ENCODE data around the gene UNC45B.

DNA sequence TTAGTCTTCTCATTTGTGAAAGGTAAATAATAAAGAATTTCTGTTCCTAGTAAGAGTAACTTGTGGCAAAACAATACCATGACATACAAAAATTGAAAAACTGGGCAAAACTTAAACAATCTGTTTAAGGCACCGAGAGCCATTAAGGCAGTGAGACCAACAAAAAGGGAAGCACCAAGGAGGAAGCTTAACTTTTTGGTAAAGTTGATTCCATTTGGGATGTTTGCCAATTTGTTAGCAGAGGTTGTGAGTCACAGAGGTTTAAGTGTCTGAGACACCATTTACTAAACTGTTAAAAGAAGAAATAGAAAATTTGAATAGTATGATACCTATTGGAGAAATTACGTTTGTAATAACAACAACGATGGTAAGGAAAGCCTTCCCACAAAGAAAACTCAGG is 41.7 kb downstream of the UNC45B start:
- TF ChIP-seq FOXM1 (IDR thresholded peaks at IDR 0.05; ENCODE audit: borderline replicate concordance) (no peak), ARNT (IDR thresholded peaks at IDR 0.05) (no peak), BHLHE40 (IDR thresholded peaks at IDR 0.05; ENCODE audit: borderline replicate concordance) (no peak), ELF4 (IDR thresholded peaks at IDR 0.05) (no peak), ZNF384 (IDR thresholded peaks at IDR 0.05) (no peak)

Measured in HEK293T (cell line).